Left cardiac atrium (tissue), 2 donors: ENCODE data around the gene GAL. TPM values are rescaled to one million over a fixed set of nuclear protein-coding genes. Genes with fewer than 3 reads are reported as not detected.

Experiments used
- total RNA-seq, 2 donors: library from RNA; stranded (reverse); fragmentation: NEBNext Ultra II Directional; extraction: Animal tissue kit (Norgen Biotek cat#: 25700); gene quantifications; one replicate each; pipeline ENCODE4 v1.2.1, GENCODE V29; 2021
- donor health status: DM: no; HTN: yes; CAD: no; lungs with severe emphysema.
- donor health status: DM: yes; HTN: yes; CAD: no.

The GAL gene
- total RNA-seq, 2 donors from 2014 or later, result 0.31 TPM; not detected in 1

Other genes starting within 250 kb of the GAL start
- 10 to 100 TPM; 69.8 to 86.0 TPM for gene PPP6R3, start 223.8 kb upstream of the GAL start, total RNA-seq
- under 1 TPM; 0.29 to 0.52 TPM for gene TESMIN, start 67.0 kb downstream of the GAL start, total RNA-seq
- 10 to 100 TPM; 56.6 to 63.5 TPM for gene CPT1A, start 157.4 kb downstream of the GAL start, total RNA-seq
- gene MRPL21, start 219.3 kb downstream of the GAL start, total RNA-seq, result 10 to 100 TPM; 76.0 to 89.7 TPM
- 1 to 10 TPM; 8.2 to 9.0 TPM for gene IGHMBP2, start 219.3 kb downstream of the GAL start, total RNA-seq